GM19238 (cell line): Measurements from ENCODE around the gene UNC13B.
"Not testable (repeated sequence)": the region's sequence is repeated elsewhere in the genome, so short reads cannot be mapped to it uniquely, and the experiment has no call there.

ENCODE experiments used
- DNase-seq: peaks from one replicate; pipeline ENCODE4 v3.0.0; 2011; ENCODE audit warnings: low spot score; ENCODE audit not compliant: insufficient read length

Gene UNC13B

DNA sequence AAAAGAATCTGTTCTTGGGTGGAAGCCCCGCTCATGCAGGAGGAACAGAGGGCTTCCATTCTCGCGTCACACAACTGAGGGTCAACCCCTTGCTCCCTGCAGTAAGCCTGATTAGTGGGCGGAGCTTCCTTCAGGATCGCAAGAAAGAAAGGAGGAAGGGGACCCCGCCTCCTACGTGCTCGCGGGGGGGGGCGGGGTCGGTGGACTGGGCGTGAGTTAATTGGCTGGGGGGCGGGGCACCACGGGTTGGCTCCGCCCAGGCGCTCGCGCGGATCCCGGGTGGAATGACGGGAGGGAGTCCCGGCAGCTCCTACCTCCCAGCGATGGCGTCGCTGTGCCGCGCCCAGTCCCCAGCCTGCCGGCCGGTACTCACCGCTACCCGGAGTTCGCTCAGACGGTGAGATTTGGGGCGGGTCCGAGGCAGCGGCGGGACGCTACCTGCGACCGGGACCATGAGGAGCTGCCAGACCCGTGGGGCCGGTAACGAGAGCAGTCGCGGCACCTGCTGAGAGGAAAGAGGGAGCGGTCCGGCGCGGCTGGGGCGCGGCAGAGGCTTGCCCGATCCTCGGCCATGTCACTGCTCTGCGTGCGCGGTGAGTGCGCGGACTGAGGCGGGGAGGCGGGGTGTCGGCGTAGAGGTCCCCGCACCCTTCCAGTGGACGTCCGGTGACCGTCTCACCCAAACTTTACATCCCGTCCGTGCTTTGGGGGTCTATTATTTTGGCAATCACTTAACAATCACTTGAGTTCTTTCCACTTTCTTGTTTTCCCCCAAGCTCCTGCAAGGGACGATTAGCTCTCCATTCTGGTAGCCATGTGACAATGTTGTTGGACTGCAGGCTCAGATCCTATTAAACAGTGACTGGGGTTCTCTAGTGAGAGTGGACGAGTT, at the start of gene UNC13B:
UNC13B (plus strand) TSS at position 297 of the 892 bp plus-strand sequence; CDS start at position 572, 275 bp downstream.
- peak; percentile 53 for DNase-seq

DNA sequence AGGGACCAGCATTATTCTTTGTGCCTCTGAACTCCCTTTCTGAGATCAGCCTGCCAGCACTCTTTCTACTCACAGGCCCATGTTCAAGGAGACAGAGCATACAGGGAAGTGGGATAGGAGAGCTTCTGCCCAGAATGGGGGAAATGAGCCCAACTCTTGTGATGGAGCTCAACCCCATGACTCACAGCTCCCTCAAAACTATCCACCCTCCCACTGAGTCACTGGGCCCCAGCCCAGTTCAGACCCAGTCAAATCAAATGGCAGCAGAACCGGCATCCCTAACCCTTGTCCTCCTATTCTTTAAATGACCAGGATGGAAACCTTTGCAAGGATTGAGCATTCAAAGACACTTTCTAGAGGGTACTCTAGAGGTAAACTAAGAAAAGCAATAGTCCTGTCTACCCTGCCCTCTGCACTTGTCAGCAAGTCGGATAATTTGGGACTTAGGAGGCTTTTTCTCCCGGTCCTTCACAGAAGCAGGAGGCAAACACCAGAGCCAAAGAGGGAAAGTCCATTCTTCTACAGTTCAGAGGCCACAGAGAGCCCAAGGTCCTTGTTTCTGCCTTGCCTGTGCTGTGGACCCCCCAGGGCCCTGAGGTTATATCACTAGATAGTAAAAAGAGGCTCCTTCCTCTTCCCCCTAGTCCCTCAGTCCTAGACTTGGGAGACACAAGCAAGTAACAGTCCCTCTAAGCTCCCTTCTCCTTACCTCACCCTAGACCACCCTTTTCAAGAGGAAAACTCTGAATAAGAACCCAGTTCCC, 49.4 kb upstream of the UNC13B start:
- DNase-seq, result no peak

DNA sequence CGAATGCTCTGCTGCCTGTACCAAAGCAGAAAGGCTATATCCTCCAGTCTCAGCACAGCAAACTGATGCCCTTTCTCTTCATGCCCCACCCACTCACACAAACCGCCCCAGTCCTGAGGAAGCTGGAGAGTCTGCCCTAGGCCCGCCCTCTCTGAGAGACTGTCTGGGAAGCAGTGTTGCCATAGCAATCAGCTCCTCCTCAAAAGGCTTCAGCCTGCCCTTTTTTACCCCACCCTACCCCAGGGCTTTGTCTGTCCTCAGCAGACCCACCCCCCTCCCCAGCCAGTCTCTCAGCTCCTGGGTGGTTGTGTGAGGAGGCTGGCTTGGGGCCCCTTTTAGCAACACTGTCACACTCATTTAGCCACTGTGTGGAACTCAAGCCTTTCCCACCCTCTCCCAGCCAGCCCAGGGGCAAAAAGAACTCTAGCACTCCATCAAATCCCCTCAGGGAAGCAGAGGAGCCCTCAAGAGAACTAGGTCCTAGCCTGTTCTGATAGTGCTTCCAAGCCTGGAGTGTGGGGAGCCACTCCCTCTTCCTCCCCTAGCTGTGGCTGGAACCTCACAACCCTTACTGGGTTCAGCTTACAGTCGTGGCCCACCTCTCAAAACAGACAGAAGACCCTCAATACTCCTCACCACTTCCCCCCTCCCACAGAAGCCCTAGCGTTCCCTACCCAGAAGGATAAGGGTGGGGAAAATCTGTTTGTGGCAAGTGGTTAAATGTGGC, 47.5 kb upstream of the UNC13B start:
- peak; percentile 33 for DNase-seq

DNA sequence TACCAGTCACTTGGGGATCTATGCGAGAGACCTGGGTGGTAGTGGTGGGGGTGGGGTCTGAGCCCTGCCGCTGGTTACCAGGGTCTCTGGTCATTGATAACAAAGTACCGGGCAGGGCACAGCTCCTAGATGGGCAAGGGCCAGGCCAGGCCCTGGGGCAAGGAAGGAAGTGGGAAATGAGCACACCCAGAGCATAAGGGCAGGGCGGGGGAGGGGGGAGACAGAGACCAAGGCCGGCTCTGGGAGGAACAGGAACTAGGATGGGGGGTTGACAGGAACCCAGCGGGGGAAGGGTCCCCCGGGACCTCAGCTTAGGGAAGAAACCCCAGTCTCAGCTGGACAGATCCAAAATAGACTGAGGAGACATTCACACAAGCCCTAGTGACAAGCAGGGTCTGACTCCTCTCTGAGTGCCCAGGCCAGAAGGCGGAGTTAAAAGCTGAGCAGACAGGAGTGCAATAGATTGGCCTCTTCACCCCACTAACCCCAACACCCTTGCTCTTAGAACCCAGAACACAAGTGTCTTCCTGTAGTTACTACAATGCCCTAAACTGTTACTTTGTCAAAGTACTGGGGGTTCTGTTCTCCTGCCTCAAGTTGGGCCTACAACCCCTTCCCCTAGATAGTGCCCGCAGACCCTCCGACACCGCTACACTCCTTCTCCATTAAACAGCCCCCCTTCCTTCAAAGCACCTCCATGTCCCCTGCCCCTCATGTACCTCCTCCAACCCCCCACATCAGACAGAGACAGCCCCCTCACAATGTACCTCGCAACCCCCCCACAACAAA, 46.8 kb upstream of the UNC13B start:
- no peak for DNase-seq

DNA sequence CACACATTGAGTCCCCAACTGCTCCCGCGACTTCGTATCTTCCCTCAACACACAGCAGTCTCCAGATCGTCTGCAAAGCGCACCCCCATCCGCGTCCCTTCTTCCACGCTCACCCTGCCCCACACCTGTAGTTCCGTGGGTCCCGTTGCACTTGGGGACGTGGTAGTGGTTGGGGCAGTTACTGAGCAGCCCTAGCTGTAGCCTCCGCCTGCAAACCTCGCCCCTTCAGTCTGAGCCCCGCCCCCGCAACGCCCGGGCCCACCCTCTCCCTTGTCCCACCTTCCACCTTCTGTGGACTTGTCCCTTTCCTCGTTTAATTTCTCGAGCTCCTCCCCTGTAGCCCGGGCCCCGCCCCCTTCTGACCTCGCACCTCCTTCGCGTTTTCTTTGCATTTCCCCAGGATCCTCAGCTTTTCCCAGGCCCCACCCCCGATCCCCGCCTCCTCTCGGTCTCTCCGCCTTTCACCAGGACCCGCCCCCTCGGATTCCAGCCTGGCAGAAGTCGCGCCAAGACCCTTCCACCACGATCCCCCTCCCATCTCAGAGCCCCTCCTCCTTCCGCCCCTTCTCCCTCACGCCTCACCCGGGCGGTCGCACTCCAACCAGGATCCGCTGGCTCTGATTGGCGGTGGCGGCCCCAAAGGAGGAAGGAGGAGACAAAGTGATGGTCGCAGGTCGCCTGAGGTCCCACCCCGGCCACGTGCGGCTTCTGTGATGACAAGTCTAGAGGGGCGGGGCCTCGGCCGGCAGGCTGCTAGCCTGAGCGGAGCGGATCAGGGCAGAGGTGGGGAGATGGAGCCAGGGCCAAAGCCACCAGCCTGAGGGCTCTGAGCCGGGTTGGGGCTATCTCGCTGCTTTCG, 45.9 kb upstream of the UNC13B start, which contains the start of gene ATOSB:
ATOSB (minus strand) TSS at position 183 of the 859 bp plus-strand sequence. CDS start 7,588 bp downstream, outside the sequence.
- DNase-seq, result peak; percentile 89

DNA sequence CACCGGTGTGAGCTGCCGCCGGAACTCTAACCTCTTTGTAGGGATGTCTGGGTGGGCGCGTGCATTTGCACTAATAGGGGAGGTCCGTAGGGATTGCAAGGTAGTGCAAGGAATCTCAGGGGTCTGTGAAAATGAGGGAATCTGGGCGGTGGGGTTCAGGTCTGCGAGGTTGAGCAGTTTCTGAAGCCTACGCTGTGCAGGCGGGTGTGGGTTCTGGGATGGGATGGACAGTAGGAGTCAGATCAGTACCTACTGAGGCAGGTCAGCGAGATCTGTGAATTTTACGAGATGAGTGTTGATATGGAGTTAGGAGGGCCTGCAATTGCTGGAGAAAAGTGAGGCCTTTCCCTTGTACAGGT, 45.3 kb upstream of the UNC13B start:
- DNase-seq, result no peak

DNA sequence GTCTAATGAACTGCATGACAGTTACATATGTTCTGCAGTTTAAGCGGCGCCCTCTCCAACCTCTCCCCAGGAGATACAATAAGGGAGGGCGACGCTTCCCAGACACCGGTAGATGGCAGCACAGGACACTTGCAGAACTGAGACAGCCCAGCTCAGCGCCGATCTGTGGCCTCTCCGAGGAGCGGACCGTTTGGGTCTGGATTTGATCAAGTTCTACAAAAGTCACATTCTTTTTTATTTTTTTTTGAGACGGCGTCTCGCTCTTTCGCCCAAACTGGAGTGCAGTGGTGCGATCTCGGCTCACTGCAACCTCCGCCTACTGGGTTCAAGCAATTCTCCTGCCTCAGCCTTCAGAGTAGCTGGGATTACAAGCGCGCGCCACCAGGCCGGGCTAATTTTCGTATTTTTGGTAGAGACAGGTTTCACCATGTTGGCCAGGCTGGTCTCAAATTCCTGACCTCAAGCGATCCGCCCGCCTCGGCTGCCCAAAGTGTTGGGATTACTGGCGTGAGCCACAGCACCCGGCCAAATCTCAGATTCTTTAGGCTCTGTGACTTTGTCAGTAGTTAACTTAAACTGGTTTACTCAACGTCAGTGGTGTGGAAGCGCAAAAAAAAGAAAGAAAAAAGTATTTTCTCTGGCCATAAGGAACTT, 44.8 kb upstream of the UNC13B start:
- DNase-seq, result peak; percentile 71

DNA sequence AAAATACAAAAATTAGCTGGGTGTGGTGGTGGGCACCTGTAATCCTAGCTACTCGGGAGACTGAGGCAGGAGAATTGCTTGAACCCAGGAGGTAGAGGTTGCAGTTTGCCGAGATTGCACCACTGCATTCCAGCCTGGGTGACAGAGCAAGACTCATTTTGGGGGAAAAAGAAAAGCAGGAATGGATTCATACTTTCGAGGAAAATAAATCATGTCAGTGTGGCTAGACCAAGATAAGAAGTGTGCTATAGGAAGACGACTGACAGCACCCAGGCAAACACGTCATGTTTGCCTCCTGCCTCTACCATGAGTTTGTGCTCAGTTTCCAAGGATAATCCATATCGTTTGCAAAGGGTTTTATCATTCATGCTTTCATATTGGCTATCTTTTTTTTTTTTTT, 26.9 kb upstream of the UNC13B start:
- DNase-seq, result no peak

DNA sequence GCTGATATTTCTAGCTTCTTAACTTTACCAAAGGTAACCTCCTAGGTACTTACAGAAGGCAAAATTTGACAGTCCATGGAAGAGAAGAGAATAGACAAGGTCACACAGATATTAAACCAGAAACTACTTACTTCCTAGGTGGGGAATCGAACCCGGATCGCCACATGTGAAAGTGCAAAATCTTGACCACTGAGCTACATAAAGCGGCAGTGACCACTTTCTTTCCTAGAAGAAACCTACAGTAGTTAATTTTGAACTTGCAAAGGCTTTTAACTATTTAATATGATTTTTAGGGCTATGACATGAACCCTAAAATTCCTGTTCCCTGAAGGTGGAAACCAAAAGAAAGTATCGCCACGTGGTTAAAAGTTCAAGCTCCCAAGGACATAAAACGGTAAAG, 25.8 kb upstream of the UNC13B start:
- DNase-seq, result no peak

DNA sequence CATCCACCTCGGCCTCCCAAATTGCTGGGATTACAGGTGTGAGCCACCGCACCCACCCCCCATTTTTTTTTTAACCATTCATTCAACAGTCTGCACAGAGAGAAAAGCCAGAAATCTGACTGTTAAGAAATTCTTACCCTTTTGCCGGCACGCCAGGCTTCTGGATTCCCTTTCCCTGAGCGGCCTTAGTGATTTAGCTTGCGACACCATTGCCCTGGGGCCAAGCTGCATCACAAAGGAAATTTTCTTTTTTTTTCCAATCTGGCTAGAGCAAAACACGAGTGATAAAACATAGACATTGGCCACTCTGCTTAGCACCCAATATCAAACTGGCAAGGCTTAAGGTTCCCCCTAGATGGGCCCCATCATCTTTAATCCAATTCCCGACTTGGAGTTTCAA, 24.9 kb upstream of the UNC13B start:
- DNase-seq, result no peak

DNA sequence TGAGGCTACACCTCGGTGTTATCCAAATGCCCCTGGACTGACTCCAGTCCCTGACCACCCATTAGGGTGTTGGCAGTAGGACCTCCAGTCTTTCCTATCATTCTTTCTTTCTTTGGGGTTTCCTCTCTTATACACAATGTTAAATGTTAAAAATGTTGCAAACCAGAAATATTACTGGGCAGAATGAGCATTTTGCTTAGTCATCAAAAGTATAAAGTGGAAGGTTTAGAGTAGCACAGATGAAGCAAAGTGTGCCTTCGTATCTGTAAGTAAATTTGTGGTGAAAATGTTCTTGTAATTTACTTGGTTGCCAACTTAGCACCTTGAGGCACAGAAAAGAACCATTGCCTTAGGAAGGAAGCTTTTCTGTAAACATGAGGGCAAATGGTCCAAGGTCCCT, 21.7 kb upstream of the UNC13B start:
- no peak for DNase-seq

DNA sequence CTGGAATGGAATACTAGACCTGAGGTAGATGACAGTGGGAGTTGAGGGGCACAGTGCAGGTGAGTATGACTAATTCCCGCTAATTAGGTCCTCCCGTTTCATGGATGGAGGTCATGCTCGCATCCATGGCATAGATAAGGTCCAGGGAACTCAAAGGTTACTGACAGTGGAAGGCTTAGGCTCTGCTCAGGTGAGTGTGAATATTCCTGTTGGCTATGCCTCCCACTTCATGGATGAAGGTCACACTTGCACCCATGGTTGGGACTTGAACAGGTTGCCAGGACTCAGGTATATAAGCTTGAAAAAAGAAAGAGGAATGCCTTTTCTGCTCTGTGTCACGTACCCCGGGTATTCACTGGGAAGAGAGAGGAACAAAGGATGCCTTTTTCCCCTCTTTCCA, 19.8 kb upstream of the UNC13B start:
- DNase-seq, result no peak

DNA sequence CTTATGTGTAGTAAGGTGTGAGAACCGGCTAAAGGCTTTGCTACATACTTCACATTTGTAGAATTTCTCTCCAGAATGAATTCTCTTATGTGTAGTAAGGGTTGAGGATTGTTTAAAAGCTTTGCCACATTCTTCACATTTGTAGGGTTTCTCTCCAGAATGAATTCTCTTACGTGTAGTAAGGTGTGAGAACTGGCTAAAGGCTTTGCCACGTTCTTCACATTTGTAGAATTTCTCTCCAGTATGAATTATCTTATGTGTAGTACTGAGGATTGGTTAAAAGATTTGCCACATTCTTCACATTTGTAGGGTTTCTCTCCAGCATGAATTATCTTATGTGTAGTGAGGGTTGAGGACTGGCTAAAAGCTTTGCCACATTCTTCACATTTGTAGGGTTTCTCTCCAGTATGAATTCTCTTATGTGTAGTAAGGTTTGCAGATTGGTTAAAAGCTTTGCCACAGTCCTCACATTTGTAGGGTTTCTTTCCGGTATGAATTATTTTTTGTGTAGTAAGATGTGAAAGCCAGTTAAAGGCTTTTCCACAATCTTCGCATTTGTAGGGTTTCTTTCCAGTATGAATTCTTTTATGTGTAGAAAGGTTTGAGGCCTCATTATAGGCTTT, 13.8 kb upstream of the UNC13B start:
- not testable (repeated sequence) for DNase-seq

DNA sequence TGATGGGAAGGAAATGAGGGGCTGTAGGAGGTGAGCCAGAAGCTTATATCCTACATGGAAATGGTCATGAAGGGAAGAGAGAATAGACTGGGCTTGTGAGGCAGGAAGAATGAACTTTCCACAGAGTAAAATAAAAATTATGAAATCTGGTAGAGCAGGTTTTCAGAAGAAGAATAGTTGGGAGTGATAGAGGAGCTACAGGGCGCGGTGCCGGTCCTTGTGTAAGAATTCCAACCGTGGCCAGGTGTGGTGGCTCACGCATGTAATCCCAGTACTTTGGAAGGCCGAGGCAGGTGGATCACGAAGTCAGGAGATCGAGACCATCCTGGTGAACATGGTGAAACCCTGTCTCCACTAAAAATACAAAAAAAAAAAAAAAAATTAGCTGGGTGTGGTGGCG, 8.9 kb upstream of the UNC13B start:
- no peak for DNase-seq

DNA sequence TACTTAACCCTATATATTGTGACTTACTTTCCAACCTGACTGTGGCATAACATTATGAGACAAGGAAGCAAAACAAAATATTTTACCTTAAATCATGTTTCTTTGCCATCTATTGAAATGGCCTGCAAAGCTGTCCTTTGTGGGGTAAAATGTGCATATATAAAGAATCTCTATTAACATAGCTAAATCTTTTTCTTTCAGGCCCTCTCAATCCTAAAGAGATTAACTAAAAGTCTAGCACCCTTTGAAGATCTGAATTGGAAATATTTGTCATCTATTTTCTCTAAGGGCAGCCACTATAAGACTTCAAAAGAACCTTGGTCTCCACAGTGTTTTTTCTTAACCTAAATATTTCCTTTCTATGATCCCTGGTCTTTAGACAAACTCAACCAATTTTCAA, 5.0 kb upstream of the UNC13B start:
- no peak for DNase-seq

DNA sequence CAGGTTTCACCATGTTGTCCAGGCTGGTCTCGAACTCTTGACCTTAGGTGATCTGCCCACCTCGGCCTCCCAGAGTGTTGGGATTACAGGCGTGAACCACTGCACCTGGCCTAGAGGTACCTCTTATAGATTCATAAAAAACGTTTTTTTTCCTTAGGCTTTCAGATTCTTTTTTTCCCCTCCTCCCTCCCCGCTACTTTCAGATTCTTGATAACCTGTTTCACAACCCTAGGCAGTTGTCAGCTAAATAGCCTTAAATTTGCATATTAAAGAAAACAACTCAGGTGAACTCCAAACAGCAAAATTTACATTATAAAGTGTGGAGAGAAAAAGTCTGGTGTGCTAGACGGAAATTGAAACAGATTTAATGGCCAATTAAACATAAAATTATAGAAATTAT, 4.0 kb upstream of the UNC13B start:
- DNase-seq, result not testable (repeated sequence)

DNA sequence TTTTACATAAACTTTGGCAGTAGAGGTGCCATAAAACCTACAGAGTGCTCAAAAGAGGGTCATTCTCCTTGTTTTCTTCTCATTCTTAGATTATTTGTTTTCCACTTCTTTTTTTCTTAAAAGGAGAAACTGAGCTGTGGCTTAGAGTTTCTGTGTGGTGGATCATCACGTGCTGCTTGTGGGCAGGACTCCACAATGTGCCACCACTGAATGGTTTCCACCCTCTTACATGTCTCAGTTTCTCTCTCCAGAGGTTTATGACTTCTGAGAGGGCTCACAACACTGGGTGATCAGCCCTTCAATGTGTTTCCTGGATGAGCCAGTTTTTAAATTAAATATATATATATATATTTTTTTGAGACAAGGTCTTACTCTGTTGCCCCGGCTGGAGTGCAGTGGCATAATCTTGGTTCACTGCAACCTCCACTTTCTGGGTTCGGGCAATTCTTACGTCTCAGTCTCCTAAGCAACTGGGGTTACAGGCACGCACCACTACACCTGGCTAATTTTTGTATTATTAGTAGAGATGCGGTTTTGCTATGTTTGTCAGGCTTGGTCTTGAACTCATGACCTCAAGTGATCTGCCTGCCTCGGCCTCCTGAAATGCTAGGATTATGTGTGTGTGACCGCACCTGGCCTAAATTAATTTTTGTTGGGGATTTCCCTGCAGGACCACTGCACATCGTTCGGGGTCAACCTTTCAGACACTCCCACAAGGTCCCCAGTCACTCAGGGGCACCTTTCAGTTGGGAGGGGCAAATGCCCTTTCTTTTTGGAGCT, 3.1 kb upstream of the UNC13B start:
- DNase-seq, result no peak

DNA sequence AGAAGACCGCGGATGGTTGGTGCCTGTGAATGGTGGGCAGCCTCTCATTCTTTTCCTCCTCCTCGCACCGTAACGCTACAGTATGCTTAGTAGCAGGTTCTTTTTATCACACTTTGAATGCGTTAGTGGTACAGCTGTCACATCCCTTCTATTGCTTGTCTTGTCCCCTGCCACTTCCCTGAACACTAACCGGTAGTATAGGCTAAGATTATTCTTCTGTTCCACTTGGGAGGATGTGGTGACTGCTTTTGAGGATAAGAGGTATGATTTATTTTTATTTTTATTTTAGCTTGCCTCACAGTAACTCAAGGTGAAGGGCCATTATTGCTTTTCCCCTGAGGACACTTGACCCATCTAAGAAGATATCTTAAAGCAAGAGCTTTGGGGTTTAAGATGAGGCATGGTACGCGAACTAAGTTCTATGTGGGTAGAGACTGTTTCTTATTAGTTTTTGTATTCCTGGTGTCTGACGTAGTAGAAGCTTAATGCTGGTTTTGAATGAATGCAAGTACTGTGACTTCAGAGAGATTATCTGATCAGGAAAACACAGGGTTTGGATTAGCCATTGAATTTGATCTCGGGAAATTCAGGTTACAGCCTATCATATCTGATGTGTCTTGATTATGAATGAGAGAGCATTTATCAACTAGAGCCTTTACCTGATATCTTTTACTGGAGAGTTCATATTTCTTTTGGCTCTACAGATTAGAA, 951 bp downstream of the UNC13B start:
- no peak for DNase-seq
